ENCODE measurements around the gene GABRB2.
"Not testable (repeated sequence)": the region's sequence is repeated elsewhere in the genome, so short reads cannot be mapped to it uniquely, and the experiment has no call there.

The GABRB2 gene

DNA sequence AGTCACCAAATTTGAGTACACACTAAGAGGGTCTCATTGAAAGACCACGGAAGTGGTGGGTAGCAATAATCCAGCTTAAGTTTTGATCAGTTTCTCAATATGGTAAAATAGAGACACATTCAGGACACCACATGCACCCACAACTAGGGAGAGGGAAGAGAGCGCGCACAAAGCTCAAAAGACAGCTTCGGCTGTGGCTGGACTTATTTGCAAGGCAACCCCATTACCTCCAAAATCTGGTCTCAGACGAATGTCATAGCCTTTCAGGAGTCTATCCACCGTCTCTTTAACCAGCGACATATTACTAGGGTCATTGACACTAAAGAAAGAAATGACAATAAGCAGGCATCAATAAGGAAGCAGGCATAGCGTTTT, 443 bp downstream of the GABRB2 start:
- no peak overlapping the region for H3K4me3 ChIP-seq (ENCODE audit: insufficient read depth, low read depth, low read length, poor library complexity, severe bottlenecking)
- DNase-seq, result no peak
- H3K36me3 ChIP-seq (ENCODE audit: control insufficient read depth, insufficient read depth, low read length), result no peaks in the 10 kb centered on the region
- H3K9me3 ChIP-seq (ENCODE audit: control insufficient read depth, low read length), result no peaks in the 10 kb centered on the region
- H3K4me1 ChIP-seq (ENCODE audit: control insufficient read depth, insufficient read depth, low read length, poor library complexity, severe bottlenecking), result no peaks in the 10 kb centered on the region
- H3K27ac ChIP-seq (ENCODE audit: insufficient read depth, low read length, poor library complexity, severe bottlenecking), result no peak overlapping the region
- peaks cover 18% of the 10 kb centered on the region for H3K27me3 ChIP-seq (replicated peaks; ENCODE audit: control insufficient read depth, insufficient read depth, low read length, poor library complexity, severe bottlenecking)

DNA sequence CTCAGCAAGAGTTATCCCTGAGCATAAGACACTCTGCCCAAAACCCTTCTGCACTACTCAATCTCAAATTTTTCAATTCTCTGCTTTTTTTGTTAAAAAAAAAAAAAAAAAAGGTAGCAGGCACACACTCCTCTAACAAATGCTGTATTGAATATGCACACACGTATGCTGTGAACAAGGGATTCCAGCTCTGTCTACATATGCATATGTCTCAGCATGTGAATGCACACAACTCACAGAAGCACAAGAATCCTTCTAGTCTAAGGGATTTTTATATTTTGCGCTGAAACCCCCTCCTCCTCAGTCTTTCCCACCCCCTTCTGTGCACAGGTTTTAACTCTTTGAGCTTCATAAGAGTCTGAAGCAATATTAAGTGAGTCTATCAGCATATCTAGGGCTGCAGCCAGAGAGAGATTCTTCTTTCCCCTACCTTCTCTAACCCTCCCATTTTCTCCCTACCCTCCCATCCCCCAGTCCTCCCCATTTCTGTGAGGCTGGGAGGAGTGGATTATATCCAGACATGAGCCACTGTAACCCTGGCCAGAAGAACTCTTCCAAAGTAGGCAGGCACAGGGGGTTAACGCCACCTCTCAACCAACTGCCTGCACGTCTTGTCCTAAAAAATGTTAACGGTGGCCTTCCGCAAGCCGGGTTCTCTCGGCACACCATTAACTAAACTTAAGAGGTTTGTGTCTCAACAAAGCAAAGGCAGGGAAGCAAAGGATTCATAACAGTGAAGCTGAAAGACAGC, 1.0 kb downstream of the GABRB2 start:
- DNase-seq, result no peak
- Histone ChIP-seq H3K36me3 (ENCODE audit: control insufficient read depth, insufficient read depth, low read length) (no peaks in the 10 kb centered on the region), H3K4me3 (ENCODE audit: insufficient read depth, low read depth, low read length, poor library complexity, severe bottlenecking) (no peak overlapping the region), H3K27me3 (replicated peaks; ENCODE audit: control insufficient read depth, insufficient read depth, low read length, poor library complexity, severe bottlenecking) (peaks cover 18% of the 10 kb centered on the region), H3K27ac (ENCODE audit: insufficient read depth, low read length, poor library complexity, severe bottlenecking) (no peak overlapping the region), H3K4me1 (ENCODE audit: control insufficient read depth, insufficient read depth, low read length, poor library complexity, severe bottlenecking) (no peaks in the 10 kb centered on the region), H3K9me3 (ENCODE audit: control insufficient read depth, low read length) (no peaks in the 10 kb centered on the region)

DNA sequence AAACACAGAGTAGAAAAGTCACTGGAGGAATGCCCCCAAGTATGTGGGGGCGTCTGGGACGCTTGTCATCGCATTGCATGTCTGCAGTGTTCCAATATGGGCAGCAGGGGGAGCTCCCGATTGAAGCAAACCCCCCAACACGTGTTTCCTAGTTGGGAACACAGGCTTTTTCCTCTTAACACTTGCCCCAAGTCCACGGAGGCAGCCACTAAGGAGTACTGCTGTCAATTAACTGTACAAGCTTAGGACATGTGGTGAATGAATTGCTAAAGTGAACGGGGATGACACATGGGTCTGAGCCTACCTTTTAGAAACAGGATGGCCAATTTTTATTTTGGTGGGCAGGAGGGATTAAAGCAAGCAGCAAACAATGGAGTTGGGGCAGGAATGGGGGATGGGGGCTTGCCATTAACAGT, 2.2 kb downstream of the GABRB2 start:
- H3K27me3 ChIP-seq (replicated peaks; ENCODE audit: control insufficient read depth, insufficient read depth, low read length, poor library complexity, severe bottlenecking), result peaks cover 16% of the 10 kb centered on the region
- no peak for DNase-seq
- H3K4me3 ChIP-seq (ENCODE audit: insufficient read depth, low read depth, low read length, poor library complexity, severe bottlenecking), result no peak overlapping the region
- H3K9me3 ChIP-seq (ENCODE audit: control insufficient read depth, low read length), result no peaks in the 10 kb centered on the region
- H3K27ac ChIP-seq (ENCODE audit: insufficient read depth, low read length, poor library complexity, severe bottlenecking), result no peak overlapping the region
- H3K36me3 ChIP-seq (ENCODE audit: control insufficient read depth, insufficient read depth, low read length), result no peaks in the 10 kb centered on the region
- no peaks in the 10 kb centered on the region for H3K4me1 ChIP-seq (ENCODE audit: control insufficient read depth, insufficient read depth, low read length, poor library complexity, severe bottlenecking)

- Histone ChIP-seq H3K27ac (ENCODE audit: insufficient read depth, low read length, poor library complexity, severe bottlenecking) (no peak overlapping the region), H3K27me3 (replicated peaks; ENCODE audit: control insufficient read depth, insufficient read depth, low read length, poor library complexity, severe bottlenecking) (no peaks in the 10 kb centered on the region), H3K4me1 (ENCODE audit: control insufficient read depth, insufficient read depth, low read length, poor library complexity, severe bottlenecking) (no peaks in the 10 kb centered on the region), H3K4me3 (ENCODE audit: insufficient read depth, low read depth, low read length, poor library complexity, severe bottlenecking) (no peak overlapping the region), H3K9me3 (ENCODE audit: control insufficient read depth, low read length) (no peaks in the 10 kb centered on the region), H3K36me3 (ENCODE audit: control insufficient read depth, insufficient read depth, low read length) (no peaks in the 10 kb centered on the region)
- DNase-seq, result no peak
These were observed 7.5 kb downstream of the GABRB2 start for GRCh38 chr5:161539016-161539415.

- H3K4me3 ChIP-seq (ENCODE audit: insufficient read depth, low read depth, low read length, poor library complexity, severe bottlenecking), result no peak overlapping the region
- no peaks in the 10 kb centered on the region for H3K4me1 ChIP-seq (ENCODE audit: control insufficient read depth, insufficient read depth, low read length, poor library complexity, severe bottlenecking)
- no peaks in the 10 kb centered on the region for H3K9me3 ChIP-seq (ENCODE audit: control insufficient read depth, low read length)
- H3K36me3 ChIP-seq (ENCODE audit: control insufficient read depth, insufficient read depth, low read length), result no peaks in the 10 kb centered on the region
- DNase-seq, result no peak
- no peak overlapping the region for H3K27ac ChIP-seq (ENCODE audit: insufficient read depth, low read length, poor library complexity, severe bottlenecking)
- no peaks in the 10 kb centered on the region for H3K27me3 ChIP-seq (replicated peaks; ENCODE audit: control insufficient read depth, insufficient read depth, low read length, poor library complexity, severe bottlenecking)
These were observed 10.8 kb downstream of the GABRB2 start for GRCh38 chr5:161535762-161536161.

DNA sequence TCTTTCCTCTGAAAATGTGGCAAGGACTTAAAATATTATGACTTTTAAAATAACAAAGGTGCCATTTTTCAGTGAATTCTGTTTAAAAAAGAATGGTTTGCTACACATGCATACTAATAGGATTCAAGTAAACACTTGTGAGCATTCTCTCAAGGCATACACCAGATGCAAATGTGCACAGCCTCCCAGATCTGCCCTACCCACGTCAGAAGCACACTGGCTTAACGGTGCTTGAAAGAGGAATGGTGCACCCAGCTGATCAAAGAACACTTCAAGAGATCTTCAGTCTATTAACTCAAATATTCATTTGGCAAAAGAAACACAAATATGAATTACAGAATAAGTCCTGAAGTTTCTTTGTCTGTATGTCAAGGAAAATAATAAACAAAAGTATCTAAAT, 15.8 kb downstream of the GABRB2 start:
- H3K27me3 ChIP-seq (replicated peaks; ENCODE audit: control insufficient read depth, insufficient read depth, low read length, poor library complexity, severe bottlenecking), result no peaks in the 10 kb centered on the region
- DNase-seq, result no peak
- no peak overlapping the region for H3K27ac ChIP-seq (ENCODE audit: insufficient read depth, low read length, poor library complexity, severe bottlenecking)
- H3K9me3 ChIP-seq (ENCODE audit: control insufficient read depth, low read length), result no peaks in the 10 kb centered on the region
- H3K4me3 ChIP-seq (ENCODE audit: insufficient read depth, low read depth, low read length, poor library complexity, severe bottlenecking), result no peak overlapping the region
- no peaks in the 10 kb centered on the region for H3K4me1 ChIP-seq (ENCODE audit: control insufficient read depth, insufficient read depth, low read length, poor library complexity, severe bottlenecking)
- no peaks in the 10 kb centered on the region for H3K36me3 ChIP-seq (ENCODE audit: control insufficient read depth, insufficient read depth, low read length)

DNA sequence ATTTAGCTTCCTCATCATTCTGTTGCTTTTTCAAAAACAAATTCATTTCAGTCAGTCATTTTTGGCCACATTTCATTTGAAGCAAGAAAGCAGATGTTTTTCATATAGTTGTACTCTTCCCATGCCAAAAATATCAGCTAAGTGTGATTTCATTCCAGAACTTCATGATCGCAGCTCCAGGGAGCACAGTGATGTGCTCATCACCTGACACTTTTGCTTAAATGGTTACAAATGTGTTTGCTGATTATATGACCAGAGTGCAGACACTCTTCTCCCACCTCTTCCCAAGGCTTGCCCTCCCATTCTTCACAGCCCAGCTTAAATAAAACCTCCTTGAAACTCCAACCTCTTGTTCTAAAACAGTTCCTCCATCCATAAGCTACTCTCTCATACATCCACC, 32.6 kb downstream of the GABRB2 start:
- H3K9me3 ChIP-seq (ENCODE audit: control insufficient read depth, low read length), result no peaks in the 10 kb centered on the region
- no peak for DNase-seq
- H3K4me1 ChIP-seq (ENCODE audit: control insufficient read depth, insufficient read depth, low read length, poor library complexity, severe bottlenecking), result no peaks in the 10 kb centered on the region
- H3K27ac ChIP-seq (ENCODE audit: insufficient read depth, low read length, poor library complexity, severe bottlenecking), result no peak overlapping the region
- H3K4me3 ChIP-seq (ENCODE audit: insufficient read depth, low read depth, low read length, poor library complexity, severe bottlenecking), result no peak overlapping the region
- no peaks in the 10 kb centered on the region for H3K27me3 ChIP-seq (replicated peaks; ENCODE audit: control insufficient read depth, insufficient read depth, low read length, poor library complexity, severe bottlenecking)
- H3K36me3 ChIP-seq (ENCODE audit: control insufficient read depth, insufficient read depth, low read length), result no peaks in the 10 kb centered on the region

DNA sequence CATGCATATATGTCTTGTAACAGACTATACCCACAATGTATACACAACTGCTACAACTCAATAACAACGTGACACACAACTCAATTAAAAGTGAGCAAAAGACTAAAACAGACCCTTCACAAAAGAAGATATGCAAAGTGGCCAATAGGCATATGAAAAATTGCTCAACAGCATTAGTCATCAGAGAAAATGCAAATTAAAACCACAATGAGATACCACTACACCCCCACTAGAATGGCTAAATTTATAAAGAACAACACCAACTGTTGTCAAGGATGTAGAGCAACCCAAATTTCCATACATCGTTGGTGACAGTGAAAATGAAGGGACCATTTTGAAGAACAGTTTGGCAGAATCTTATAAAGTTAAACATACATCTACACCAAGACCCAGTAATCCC, 38.9 kb downstream of the GABRB2 start:
- DNase-seq, result no peak
- no peak overlapping the region for H3K27ac ChIP-seq (ENCODE audit: insufficient read depth, low read length, poor library complexity, severe bottlenecking)
- no peaks in the 10 kb centered on the region for H3K36me3 ChIP-seq (ENCODE audit: control insufficient read depth, insufficient read depth, low read length)
- H3K4me3 ChIP-seq (ENCODE audit: insufficient read depth, low read depth, low read length, poor library complexity, severe bottlenecking), result no peak overlapping the region
- no peaks in the 10 kb centered on the region for H3K9me3 ChIP-seq (ENCODE audit: control insufficient read depth, low read length)
- no peaks in the 10 kb centered on the region for H3K4me1 ChIP-seq (ENCODE audit: control insufficient read depth, insufficient read depth, low read length, poor library complexity, severe bottlenecking)
- H3K27me3 ChIP-seq (replicated peaks; ENCODE audit: control insufficient read depth, insufficient read depth, low read length, poor library complexity, severe bottlenecking), result no peaks in the 10 kb centered on the region

DNA sequence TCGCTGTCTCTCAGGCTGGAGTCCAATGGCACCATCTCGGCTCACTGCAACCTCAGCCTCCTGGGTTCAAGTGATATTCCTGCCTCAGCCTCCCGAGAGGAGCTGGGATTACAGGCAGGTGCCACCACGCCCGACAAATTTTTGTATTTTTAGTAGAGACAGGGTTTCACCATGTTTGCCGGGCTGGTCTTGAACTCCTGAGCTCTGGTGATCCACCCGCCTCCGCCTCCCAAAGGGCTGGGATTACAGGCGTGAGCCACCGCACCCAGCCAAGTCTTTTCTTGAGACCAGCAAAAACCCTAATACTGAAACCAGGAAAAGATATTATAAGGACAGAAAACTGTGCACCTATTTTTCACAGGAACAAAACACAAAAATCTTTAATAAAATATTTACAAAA, 41.4 kb downstream of the GABRB2 start:
- not testable (repeated sequence) for DNase-seq; H3K36me3 ChIP-seq (ENCODE audit: control insufficient read depth, insufficient read depth, low read length); H3K4me1 ChIP-seq (ENCODE audit: control insufficient read depth, insufficient read depth, low read length, poor library complexity, severe bottlenecking); H3K9me3 ChIP-seq (ENCODE audit: control insufficient read depth, low read length); H3K27ac ChIP-seq (ENCODE audit: insufficient read depth, low read length, poor library complexity, severe bottlenecking); H3K27me3 ChIP-seq (replicated peaks; ENCODE audit: control insufficient read depth, insufficient read depth, low read length, poor library complexity, severe bottlenecking); H3K4me3 ChIP-seq (ENCODE audit: insufficient read depth, low read depth, low read length, poor library complexity, severe bottlenecking)

DNA sequence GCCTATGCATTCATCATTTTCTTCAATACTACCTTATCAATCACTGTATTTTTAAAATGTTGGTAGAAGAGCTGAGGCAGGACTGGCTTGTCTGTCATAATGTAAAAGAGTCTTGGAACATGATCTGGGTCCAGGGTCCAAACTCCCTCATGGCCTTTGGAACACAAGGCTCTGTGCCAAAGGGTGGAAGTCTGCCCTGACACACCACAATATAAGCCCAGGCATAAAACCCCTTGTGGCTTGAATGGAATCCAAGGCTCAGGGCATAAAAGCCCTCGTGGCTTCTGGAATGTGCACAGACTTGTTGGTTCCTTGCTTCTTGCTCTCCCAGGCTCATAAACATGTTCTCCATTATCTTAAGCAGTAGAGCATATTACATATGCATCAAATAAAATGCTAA, 48.0 kb downstream of the GABRB2 start:
- no peaks in the 10 kb centered on the region for H3K9me3 ChIP-seq (ENCODE audit: control insufficient read depth, low read length)
- H3K36me3 ChIP-seq (ENCODE audit: control insufficient read depth, insufficient read depth, low read length), result no peaks in the 10 kb centered on the region
- no peaks in the 10 kb centered on the region for H3K4me1 ChIP-seq (ENCODE audit: control insufficient read depth, insufficient read depth, low read length, poor library complexity, severe bottlenecking)
- no peak overlapping the region for H3K4me3 ChIP-seq (ENCODE audit: insufficient read depth, low read depth, low read length, poor library complexity, severe bottlenecking)
- no peaks in the 10 kb centered on the region for H3K27me3 ChIP-seq (replicated peaks; ENCODE audit: control insufficient read depth, insufficient read depth, low read length, poor library complexity, severe bottlenecking)
- no peak overlapping the region for H3K27ac ChIP-seq (ENCODE audit: insufficient read depth, low read length, poor library complexity, severe bottlenecking)
- DNase-seq, result no peak

All from effector memory CD4-positive, alpha-beta T cell (primary cell).